ENCODE measurements around the gene CCDC74A.
"Not testable (repeated sequence)": the region's sequence is repeated elsewhere in the genome, so short reads cannot be mapped to it uniquely, and the experiment has no call there.

Gene CCDC74A

GRCh38 chr2:131556998-131557397, 29.3 kb downstream of the CCDC74A start:
- no peak overlapping the region for H3K27ac ChIP-seq (ENCODE audit: poor library complexity, severe bottlenecking)
- H3K27me3 ChIP-seq (ENCODE audit: insufficient read depth, poor library complexity, severe bottlenecking): peaks cover 39% of the 10 kb centered on the region

GRCh38 chr2:131557558-131558321, 30.1 kb downstream of the CCDC74A start:
- no peak for ATAC-seq (ENCODE audit: low read depth)
- TF ChIP-seq, protein P1, sequence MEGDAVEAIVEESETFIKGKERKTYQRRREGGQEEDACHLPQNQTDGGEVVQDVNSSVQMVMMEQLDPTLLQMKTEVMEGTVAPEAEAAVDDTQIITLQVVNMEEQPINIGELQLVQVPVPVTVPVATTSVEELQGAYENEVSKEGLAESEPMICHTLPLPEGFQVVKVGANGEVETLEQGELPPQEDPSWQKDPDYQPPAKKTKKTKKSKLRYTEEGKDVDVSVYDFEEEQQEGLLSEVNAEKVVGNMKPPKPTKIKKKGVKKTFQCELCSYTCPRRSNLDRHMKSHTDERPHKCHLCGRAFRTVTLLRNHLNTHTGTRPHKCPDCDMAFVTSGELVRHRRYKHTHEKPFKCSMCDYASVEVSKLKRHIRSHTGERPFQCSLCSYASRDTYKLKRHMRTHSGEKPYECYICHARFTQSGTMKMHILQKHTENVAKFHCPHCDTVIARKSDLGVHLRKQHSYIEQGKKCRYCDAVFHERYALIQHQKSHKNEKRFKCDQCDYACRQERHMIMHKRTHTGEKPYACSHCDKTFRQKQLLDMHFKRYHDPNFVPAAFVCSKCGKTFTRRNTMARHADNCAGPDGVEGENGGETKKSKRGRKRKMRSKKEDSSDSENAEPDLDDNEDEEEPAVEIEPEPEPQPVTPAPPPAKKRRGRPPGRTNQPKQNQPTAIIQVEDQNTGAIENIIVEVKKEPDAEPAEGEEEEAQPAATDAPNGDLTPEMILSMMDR (IDR thresholded peaks at IDR 0.05; ENCODE audit: poor library complexity, severe bottlenecking): no peak

More at GRCh38 chr2:131556998-131557397, 29.3 kb downstream of the CCDC74A start:
- TF ChIP-seq, protein P1 (IDR thresholded peaks at IDR 0.05; ENCODE audit: poor library complexity, severe bottlenecking): no peak
- H3K9me3 ChIP-seq (ENCODE audit: severe bottlenecking): no peaks in the 10 kb centered on the region
- no peaks in the 10 kb centered on the region for H3K4me1 ChIP-seq (ENCODE audit: insufficient read depth, poor library complexity, severe bottlenecking)
- no peaks in the 10 kb centered on the region for H3K36me3 ChIP-seq (ENCODE audit: low read depth)
- H3K4me3 ChIP-seq (ENCODE audit: severe bottlenecking): no peak overlapping the region
- DNase-seq (ENCODE audit: low spot score) (no peak), ATAC-seq (ENCODE audit: low read depth) (no peak)

DNA sequence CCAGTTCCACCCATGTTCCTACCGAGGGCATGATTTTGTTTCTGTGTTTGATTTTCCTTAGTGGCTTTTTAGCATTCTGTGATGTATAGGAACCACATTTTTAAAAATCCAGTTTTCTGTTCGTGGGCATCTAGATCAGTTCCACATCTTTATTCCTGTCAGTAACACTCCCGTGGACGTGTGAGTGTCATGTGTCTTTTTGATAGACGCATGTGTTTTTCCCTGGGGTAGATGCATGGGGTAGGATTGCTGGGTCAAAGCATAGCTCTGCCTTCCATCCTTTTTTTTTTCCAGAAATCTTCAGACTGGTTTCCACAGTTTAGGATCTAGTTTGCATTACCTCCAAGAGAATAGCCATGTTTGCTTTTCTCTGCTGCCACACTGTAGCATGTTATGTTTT, 38.7 kb downstream of the CCDC74A start:
- H3K36me3 ChIP-seq (ENCODE audit: low read depth): no peaks in the 10 kb centered on the region
- no peaks in the 10 kb centered on the region for H3K4me1 ChIP-seq (ENCODE audit: insufficient read depth, poor library complexity, severe bottlenecking)
- H3K9me3 ChIP-seq (ENCODE audit: severe bottlenecking): no peaks in the 10 kb centered on the region
- TF ChIP-seq, protein P1 (IDR thresholded peaks at IDR 0.05; ENCODE audit: poor library complexity, severe bottlenecking): no peak
- H3K27ac ChIP-seq (ENCODE audit: poor library complexity, severe bottlenecking): no peak overlapping the region
- ATAC-seq (ENCODE audit: low read depth) (no peak), DNase-seq (ENCODE audit: low spot score) (no peak)
- no peak overlapping the region for H3K4me3 ChIP-seq (ENCODE audit: severe bottlenecking)
- peaks cover 26% of the 10 kb centered on the region for H3K27me3 ChIP-seq (ENCODE audit: insufficient read depth, poor library complexity, severe bottlenecking)

More at GRCh38 chr2:131557558-131558321, 30.1 kb downstream of the CCDC74A start:
- DNase-seq (ENCODE audit: low spot score): no peak
- H3K36me3 ChIP-seq (ENCODE audit: low read depth): no peaks in the 10 kb centered on the region
- H3K27me3 ChIP-seq (ENCODE audit: insufficient read depth, poor library complexity, severe bottlenecking): peaks cover 46% of the 10 kb centered on the region
- no peaks in the 10 kb centered on the region for H3K4me1 ChIP-seq (ENCODE audit: insufficient read depth, poor library complexity, severe bottlenecking)
- no peak overlapping the region for H3K27ac ChIP-seq (ENCODE audit: poor library complexity, severe bottlenecking)
- H3K4me3 ChIP-seq (ENCODE audit: severe bottlenecking): no peak overlapping the region
- no peaks in the 10 kb centered on the region for H3K9me3 ChIP-seq (ENCODE audit: severe bottlenecking)

DNA sequence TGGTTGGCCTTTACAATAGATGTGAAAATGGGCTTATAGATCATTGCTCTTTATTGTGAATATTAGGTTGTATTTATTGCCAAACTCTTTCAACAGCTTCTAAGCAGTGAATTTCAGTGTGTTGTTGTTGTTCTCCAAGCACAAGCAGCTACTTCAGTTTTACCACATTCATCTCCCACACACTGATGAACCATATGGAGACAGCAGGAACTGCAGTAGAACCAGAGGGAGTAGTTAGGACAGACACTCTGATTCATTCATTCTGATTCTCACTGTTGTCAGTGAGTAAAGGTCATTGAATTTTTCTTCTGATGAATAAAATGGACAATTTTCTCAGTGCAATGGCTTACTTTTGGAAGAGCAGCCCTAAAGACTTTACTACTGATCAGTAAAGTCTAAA, 40.2 kb downstream of the CCDC74A start:
- H3K9me3 ChIP-seq (ENCODE audit: severe bottlenecking): no peaks in the 10 kb centered on the region
- peaks cover 13% of the 10 kb centered on the region for H3K27me3 ChIP-seq (ENCODE audit: insufficient read depth, poor library complexity, severe bottlenecking)
- H3K27ac ChIP-seq (ENCODE audit: poor library complexity, severe bottlenecking): no peak overlapping the region
- H3K4me3 ChIP-seq (ENCODE audit: severe bottlenecking): no peak overlapping the region
- TF ChIP-seq, protein P1 (IDR thresholded peaks at IDR 0.05; ENCODE audit: poor library complexity, severe bottlenecking): no peak
- DNase-seq (ENCODE audit: low spot score) (no peak), ATAC-seq (ENCODE audit: low read depth) (no peak)
- no peaks in the 10 kb centered on the region for H3K36me3 ChIP-seq (ENCODE audit: low read depth)
- no peaks in the 10 kb centered on the region for H3K4me1 ChIP-seq (ENCODE audit: insufficient read depth, poor library complexity, severe bottlenecking)

DNA sequence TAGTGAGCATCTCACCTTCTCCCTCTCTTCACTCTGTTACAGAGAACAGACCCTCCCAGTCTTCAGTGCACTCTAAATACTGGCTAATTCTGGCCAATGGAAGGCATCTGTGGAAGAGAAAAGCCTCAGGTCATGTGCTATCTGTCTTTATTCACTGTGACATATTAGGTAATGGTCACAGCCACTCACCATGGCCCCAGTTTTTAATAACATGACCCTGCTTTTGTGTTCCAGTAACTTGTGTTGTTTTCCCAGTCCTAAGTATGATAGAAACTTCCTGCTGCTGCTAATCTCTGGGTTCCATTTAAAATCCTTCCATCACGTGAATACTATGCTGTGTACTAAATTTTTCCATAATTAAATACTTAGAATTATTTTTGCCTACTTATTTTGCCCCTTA, 40.7 kb downstream of the CCDC74A start:
- not testable (repeated sequence) for H3K4me1 ChIP-seq (ENCODE audit: insufficient read depth, poor library complexity, severe bottlenecking); H3K4me3 ChIP-seq (ENCODE audit: severe bottlenecking); DNase-seq (ENCODE audit: low spot score); H3K36me3 ChIP-seq (ENCODE audit: low read depth); H3K27ac ChIP-seq (ENCODE audit: poor library complexity, severe bottlenecking); H3K9me3 ChIP-seq (ENCODE audit: severe bottlenecking); ATAC-seq (ENCODE audit: low read depth); H3K27me3 ChIP-seq (ENCODE audit: insufficient read depth, poor library complexity, severe bottlenecking)

Measured in RWPE2 (cell line).